Measurements from ENCODE around the gene IPO4.
A peak's percentile ranks its signal among the peaks of the same experiment; 100 is the strongest.

IPO4 gene

GRCh38 chr14:24135834-24136683 is 52.6 kb downstream of the IPO4 start, which contains the start of gene PSME1:
Gene PSME1 (plus strand): TSS chr14:24136194. CDS start chr14:24136263, 69 bp downstream.
- H3K4me3 ChIP-seq (ENCODE audit: low read depth, low read length): peak within 1 kb of the TSS; percentile 62
- in situ Hi-C loops (cut with HindIII; ENCODE audit: low sequenced_read_pairs): no loop called here
- no peak for TF ChIP-seq CTCF (IDR thresholded peaks at IDR 0.05; ENCODE audit: low read depth, low read length)
- peak; percentile 90 for DNase-seq (ENCODE audit: low read depth, low spot score)

GRCh38 chr14:24135584-24135833 is 53.1 kb downstream of the IPO4 start:
- H3K4me3 ChIP-seq (ENCODE audit: low read depth, low read length): peak overlapping the region; percentile 62
- DNase-seq (ENCODE audit: low read depth, low spot score): no peak
- TF ChIP-seq CTCF (IDR thresholded peaks at IDR 0.05; ENCODE audit: low read depth, low read length): no peak
- in situ Hi-C loops (cut with HindIII; ENCODE audit: low sequenced_read_pairs): no loop called here

- in situ Hi-C loops (cut with HindIII; ENCODE audit: low sequenced_read_pairs): no loop called here
- no peak for DNase-seq (ENCODE audit: low read depth, low spot score)
- no peak for TF ChIP-seq CTCF (IDR thresholded peaks at IDR 0.05; ENCODE audit: low read depth, low read length)
- H3K4me3 ChIP-seq (ENCODE audit: low read depth, low read length): no peak overlapping the region
These were observed 54.9 kb downstream of the IPO4 start for GRCh38 chr14:24133735-24134134.

GRCh38 chr14:24132976-24133375 is 55.6 kb downstream of the IPO4 start:
- DNase-seq (ENCODE audit: low read depth, low spot score): no peak
- H3K4me3 ChIP-seq (ENCODE audit: low read depth, low read length): no peak overlapping the region
- no peak for TF ChIP-seq CTCF (IDR thresholded peaks at IDR 0.05; ENCODE audit: low read depth, low read length)
- in situ Hi-C loops (cut with HindIII; ENCODE audit: low sequenced_read_pairs): no loop called here

GRCh38 chr14:24132061-24132685 is 56.4 kb downstream of the IPO4 start:
- DNase-seq (ENCODE audit: low read depth, low spot score): no peak
- in situ Hi-C loops (cut with HindIII; ENCODE audit: low sequenced_read_pairs): no loop called here
- no peak overlapping the region for H3K4me3 ChIP-seq (ENCODE audit: low read depth, low read length)
- no peak for TF ChIP-seq CTCF (IDR thresholded peaks at IDR 0.05; ENCODE audit: low read depth, low read length)

- H3K4me3 ChIP-seq (ENCODE audit: low read depth, low read length): no peak overlapping the region
- DNase-seq (ENCODE audit: low read depth, low spot score): no peak
- in situ Hi-C loops (cut with HindIII; ENCODE audit: low sequenced_read_pairs): no loop called here
- no peak for TF ChIP-seq CTCF (IDR thresholded peaks at IDR 0.05; ENCODE audit: low read depth, low read length)
These were observed 57.1 kb downstream of the IPO4 start for GRCh38 chr14:24131549-24131966.
